Lower leg skin (tissue), 3 donors: ENCODE results near the gene LAMA4.

Experiments
- POLR2A ChIP-seq, 2 donors: fragments of 450-650 bp; IDR thresholded peaks; one replicate each; pipeline ENCODE4 v1.6.1; 2016 to 2017; ENCODE audit warnings: antibody characterized with exemption in 2 of 2, mild to moderate bottlenecking in 1 of 2, moderate library complexity in 1 of 2
- TF ChIP-seq, protein P1 (sequence below), 3 donors: fragments of 450-650 bp; IDR thresholded peaks; one replicate each; pipeline ENCODE4 v1.5.1; 2016; ENCODE audit warnings: antibody characterized with exemption in 3 of 3, mild to moderate bottlenecking in 3 of 3, moderate library complexity in 2 of 3

DNA sequence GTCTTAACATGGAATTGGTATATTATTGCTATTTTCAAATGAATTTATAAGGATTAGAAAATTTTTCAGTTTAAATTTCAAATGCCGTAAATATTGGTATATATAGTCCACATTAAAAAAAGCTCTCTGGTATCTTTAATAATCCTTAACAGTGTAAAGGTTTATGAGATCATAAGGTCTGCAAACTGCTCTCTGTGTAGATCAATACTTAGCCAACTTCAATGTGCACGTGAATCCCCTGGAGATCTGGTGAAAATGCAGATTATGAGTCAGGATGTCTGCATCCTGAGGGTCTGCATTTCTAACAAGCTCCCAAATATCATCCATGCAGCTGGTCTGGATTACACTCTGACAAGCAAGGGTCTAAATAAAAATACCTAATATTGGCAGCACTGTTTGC, 43.5 kb downstream of the LAMA4 start:
- TF ChIP-seq, protein P1, sequence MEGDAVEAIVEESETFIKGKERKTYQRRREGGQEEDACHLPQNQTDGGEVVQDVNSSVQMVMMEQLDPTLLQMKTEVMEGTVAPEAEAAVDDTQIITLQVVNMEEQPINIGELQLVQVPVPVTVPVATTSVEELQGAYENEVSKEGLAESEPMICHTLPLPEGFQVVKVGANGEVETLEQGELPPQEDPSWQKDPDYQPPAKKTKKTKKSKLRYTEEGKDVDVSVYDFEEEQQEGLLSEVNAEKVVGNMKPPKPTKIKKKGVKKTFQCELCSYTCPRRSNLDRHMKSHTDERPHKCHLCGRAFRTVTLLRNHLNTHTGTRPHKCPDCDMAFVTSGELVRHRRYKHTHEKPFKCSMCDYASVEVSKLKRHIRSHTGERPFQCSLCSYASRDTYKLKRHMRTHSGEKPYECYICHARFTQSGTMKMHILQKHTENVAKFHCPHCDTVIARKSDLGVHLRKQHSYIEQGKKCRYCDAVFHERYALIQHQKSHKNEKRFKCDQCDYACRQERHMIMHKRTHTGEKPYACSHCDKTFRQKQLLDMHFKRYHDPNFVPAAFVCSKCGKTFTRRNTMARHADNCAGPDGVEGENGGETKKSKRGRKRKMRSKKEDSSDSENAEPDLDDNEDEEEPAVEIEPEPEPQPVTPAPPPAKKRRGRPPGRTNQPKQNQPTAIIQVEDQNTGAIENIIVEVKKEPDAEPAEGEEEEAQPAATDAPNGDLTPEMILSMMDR (IDR thresholded peaks at IDR 0.05): no peak
- no peak for TF ChIP-seq POLR2A (IDR thresholded peaks at IDR 0.05)
